Mesenchymal stem cell (in vitro differentiated cells and primary cell): ENCODE data around the gene ADGRG7.

ENCODE experiments used
- DNase-seq: peaks from one replicate; pipeline ENCODE4 v3.0.0-alpha.2; 2013
- H2AFZ ChIP-seq: one replicate; pipeline ENCODE4 v1.6.1; 2013; ENCODE audit warnings: low read depth, mild to moderate bottlenecking, control low read depth, inconsistent platforms, low read length, moderate library complexity
- H2AK5ac ChIP-seq: 2 replicates; pipeline ENCODE4 v1.6.1; 2013; ENCODE audit warnings: low read length, moderate library complexity, mild to moderate bottlenecking, inconsistent platforms; ENCODE audit not compliant: severe bottlenecking
- H2BK120ac ChIP-seq: one replicate; pipeline ENCODE4 v1.6.1; 2013; ENCODE audit warnings: low read depth, mild to moderate bottlenecking, inconsistent platforms, low read length, moderate library complexity
- H2BK12ac ChIP-seq, 2 experiments: one replicate each; pipeline ENCODE4 v1.6.1; 2013; ENCODE audit warnings: inconsistent platforms in 2 of 2, low read length in 2 of 2, mild to moderate bottlenecking in 2 of 2, moderate library complexity in 2 of 2, control low read depth in 1 of 2
- H2BK15ac ChIP-seq: one replicate; pipeline ENCODE4 v1.6.1; 2013; ENCODE audit warnings: mild to moderate bottlenecking, low read depth, inconsistent platforms; ENCODE audit not compliant: poor library complexity, severe bottlenecking
- H2BK5ac ChIP-seq: 2 replicates; pipeline ENCODE4 v1.6.1; 2013; ENCODE audit warnings: low read depth, mild to moderate bottlenecking, low read length, control low read depth, inconsistent platforms; ENCODE audit not compliant: poor library complexity, severe bottlenecking
- H3K14ac ChIP-seq, 2 experiments: one replicate each; pipeline ENCODE4 v1.6.1; 2013; ENCODE audit warnings: inconsistent platforms in 2 of 2, low read length in 2 of 2, control low read depth in 1 of 2, mild to moderate bottlenecking in 1 of 2, moderate library complexity in 1 of 2
- H3K18ac ChIP-seq, 2 experiments: one replicate each; pipeline ENCODE4 v1.6.1; 2013; ENCODE audit warnings: inconsistent platforms in 2 of 2, low read length in 2 of 2, control low read depth in 1 of 2, low read depth in 1 of 2, mild to moderate bottlenecking in 1 of 2
- H3K23ac ChIP-seq, 2 experiments: one replicate each; pipeline ENCODE4 v1.6.1; 2013; ENCODE audit warnings: inconsistent platforms in 2 of 2, low read length in 2 of 2, mild to moderate bottlenecking in 2 of 2, moderate library complexity in 2 of 2, control low read depth in 1 of 2
- H3K27ac ChIP-seq: 2 replicates; pipeline ENCODE4 v1.5.1; 2013; ENCODE audit warnings: mild to moderate bottlenecking, moderate library complexity, low read length, control low read depth, inconsistent platforms; ENCODE audit not compliant: poor library complexity, severe bottlenecking
- H3K27me3 ChIP-seq, 2 experiments: 2 replicates each; pipeline versions ENCODE4 v1.6.1 to v1.7.0; 2013; ENCODE audit warnings: low read length in 2 of 2, mild to moderate bottlenecking in 2 of 2, moderate library complexity in 2 of 2, control low read depth in 1 of 2, inconsistent platforms in 1 of 2; ENCODE audit not compliant: control insufficient read depth in 1 of 2, insufficient read depth in 1 of 2
- H3K36me3 ChIP-seq, 2 experiments: 2 replicates each; pipeline versions ENCODE4 v1.6.1 to v1.7.0; 2013; ENCODE audit warnings: low read length in 2 of 2, control low read depth in 1 of 2, inconsistent platforms in 1 of 2, low read depth in 1 of 2, mild to moderate bottlenecking in 1 of 2; ENCODE audit not compliant: insufficient read depth in 2 of 2, control insufficient read depth in 1 of 2
- H3K4ac ChIP-seq, 2 experiments: one replicate each; pipeline ENCODE4 v1.6.1; 2013; ENCODE audit warnings: inconsistent platforms in 2 of 2, low read length in 2 of 2, mild to moderate bottlenecking in 2 of 2, moderate library complexity in 2 of 2, control low read depth in 1 of 2, low read depth in 1 of 2
- H3K4me1 ChIP-seq: 2 replicates; pipeline ENCODE4 v1.6.1; 2013; ENCODE audit warnings: low read depth, low read length, control low read depth; ENCODE audit not compliant: control insufficient read depth, insufficient read depth
- H3K4me2 ChIP-seq: 2 replicates; pipeline ENCODE4 v1.6.1; 2013; ENCODE audit warnings: low read length, mild to moderate bottlenecking, inconsistent platforms; ENCODE audit not compliant: poor library complexity, severe bottlenecking
- H3K4me3 ChIP-seq, 2 experiments: 2 replicates each; pipeline versions ENCODE4 v1.5.1 to v1.7.0; 2013; ENCODE audit warnings: low read length in 2 of 2, mild to moderate bottlenecking in 2 of 2, control low read depth in 1 of 2, low read depth in 1 of 2; ENCODE audit not compliant: insufficient read depth in 1 of 2
- H3K79me1 ChIP-seq: replicated peaks from 2 replicates; pipeline ENCODE4 v1.6.1; 2013; ENCODE audit warnings: mild to moderate bottlenecking, control low read depth, low read length, inconsistent platforms; ENCODE audit not compliant: poor library complexity, severe bottlenecking
- H3K9ac ChIP-seq: 2 replicates; pipeline ENCODE4 v1.7.0; 2013; ENCODE audit warnings: mild to moderate bottlenecking, low read length, moderate library complexity
- H3K9me3 ChIP-seq: 2 replicates; pipeline ENCODE4 v1.7.0; 2013; ENCODE audit warnings: mild to moderate bottlenecking, low read length; ENCODE audit not compliant: control insufficient read depth
- H4K8ac ChIP-seq: one replicate; pipeline ENCODE4 v1.6.1; 2013; ENCODE audit warnings: inconsistent platforms, mild to moderate bottlenecking, low read length, moderate library complexity
- H4K91ac ChIP-seq: one replicate; pipeline ENCODE4 v1.6.1; 2013; ENCODE audit warnings: mild to moderate bottlenecking, low read length, inconsistent platforms
- WGBS: methylation state at CpG from one replicate; pipeline ENCODE4 v1.1.7; 2013; ENCODE audit warnings: mixed read lengths; 5-methylcytosine and 5-hydroxymethylcytosine counted together

Gene ADGRG7

GRCh38 chr3:100575704-100576103 lies 33.7 kb upstream of the ADGRG7 start:
- Histone ChIP-seq H3K9ac (no peak overlapping the region), H3K79me1 (peaks cover 2% of the 10 kb centered on the region), H2BK15ac (no peak overlapping the region), H3K23ac (no peak overlapping the region), H3K27ac (no peak overlapping the region), H2BK12ac (no peak overlapping the region), H3K9me3 (no peaks in the 10 kb centered on the region), H2BK120ac (no peak overlapping the region), H2AK5ac (no peak overlapping the region), H2AFZ (no peak overlapping the region), H3K14ac (no peak overlapping the region), H2BK5ac (no peak overlapping the region), H3K4me2 (no peak overlapping the region), H3K4me3 (no peak overlapping the region), H3K18ac (no peak overlapping the region), H4K91ac (no peak overlapping the region), H3K27me3 (no peaks in the 10 kb centered on the region), H3K4me1 (no peaks in the 10 kb centered on the region), H3K36me3 (peaks cover 0 to 4% of the 10 kb centered on the region in 2 experiments), H3K4ac (no peak overlapping the region), H4K8ac (no peak overlapping the region)
- no peak for DNase-seq
- WGBS = 100% methylated on average over 6 of the region's 6 CpGs

- no peak overlapping the region for H3K18ac ChIP-seq
- peaks cover 0 to 4% of the 10 kb centered on the region in 2 experiments for H3K36me3 ChIP-seq
- WGBS = no CpG with 5 or more reads among the region's 1 CpG
Observed at GRCh38 chr3:100577382-100578008, 31.9 kb upstream of the ADGRG7 start.

DNA sequence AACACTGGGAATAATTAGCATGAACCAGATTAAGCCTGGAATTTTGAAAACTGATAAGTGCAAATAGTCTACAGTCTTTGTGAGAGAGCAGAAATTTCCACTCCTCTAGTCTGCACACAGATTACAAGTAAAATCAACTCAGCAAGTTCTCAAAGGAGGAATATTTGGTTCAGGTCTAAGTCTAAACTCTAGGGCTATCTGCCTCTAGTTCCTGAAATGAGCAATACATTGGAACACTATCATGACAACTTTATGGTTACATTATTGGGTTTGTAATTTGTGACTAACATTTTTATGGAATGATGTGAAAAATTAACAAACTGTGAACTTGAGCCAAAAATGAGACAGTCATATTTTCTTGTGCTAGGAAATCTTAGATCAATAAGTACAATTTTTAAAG lies 30.8 kb upstream of the ADGRG7 start:
- no peak overlapping the region for H4K91ac ChIP-seq
- DNase-seq = no peak
- no peak overlapping the region for H3K18ac ChIP-seq
- H3K9me3 ChIP-seq = no peaks in the 10 kb centered on the region
- H3K4me3 ChIP-seq = no peak overlapping the region
- H2BK5ac ChIP-seq = no peak overlapping the region
- no peak overlapping the region for H2BK120ac ChIP-seq
- H2BK12ac ChIP-seq = no peak overlapping the region
- H2BK15ac ChIP-seq = no peak overlapping the region
- H2AFZ ChIP-seq = no peak overlapping the region
- no peak overlapping the region for H3K4ac ChIP-seq
- no peak overlapping the region for H4K8ac ChIP-seq
- no peak overlapping the region for H3K9ac ChIP-seq
- H3K36me3 ChIP-seq = peaks cover 0 to 4% of the 10 kb centered on the region in 2 experiments
- H3K4me2 ChIP-seq = no peak overlapping the region
- no peak overlapping the region for H3K14ac ChIP-seq
- H3K4me1 ChIP-seq = no peaks in the 10 kb centered on the region
- no peak overlapping the region for H2AK5ac ChIP-seq
- no peaks in the 10 kb centered on the region for H3K27me3 ChIP-seq
- H3K27ac ChIP-seq = no peak overlapping the region
- H3K23ac ChIP-seq = no peak overlapping the region
- H3K79me1 ChIP-seq = peaks cover 2% of the 10 kb centered on the region

More at GRCh38 chr3:100577382-100578008, 31.9 kb upstream of the ADGRG7 start:
- H3K23ac ChIP-seq = no peak overlapping the region
- no peak overlapping the region for H2BK12ac ChIP-seq
- no peak overlapping the region for H2AK5ac ChIP-seq
- H3K27me3 ChIP-seq = no peaks in the 10 kb centered on the region
- no peak overlapping the region for H4K8ac ChIP-seq
- no peak overlapping the region for H3K4me2 ChIP-seq
- no peak overlapping the region for H3K9ac ChIP-seq
- no peaks in the 10 kb centered on the region for H3K4me1 ChIP-seq
- H3K27ac ChIP-seq = no peak overlapping the region
- H4K91ac ChIP-seq = no peak overlapping the region
- H3K14ac ChIP-seq = no peak overlapping the region
- peaks cover 2% of the 10 kb centered on the region for H3K79me1 ChIP-seq
- no peak for DNase-seq
- no peak overlapping the region for H2BK120ac ChIP-seq
- H2BK5ac ChIP-seq = no peak overlapping the region
- H3K4me3 ChIP-seq = no peak overlapping the region
- no peak overlapping the region for H2BK15ac ChIP-seq
- no peaks in the 10 kb centered on the region for H3K9me3 ChIP-seq
- no peak overlapping the region for H2AFZ ChIP-seq
- H3K4ac ChIP-seq = no peak overlapping the region

DNA sequence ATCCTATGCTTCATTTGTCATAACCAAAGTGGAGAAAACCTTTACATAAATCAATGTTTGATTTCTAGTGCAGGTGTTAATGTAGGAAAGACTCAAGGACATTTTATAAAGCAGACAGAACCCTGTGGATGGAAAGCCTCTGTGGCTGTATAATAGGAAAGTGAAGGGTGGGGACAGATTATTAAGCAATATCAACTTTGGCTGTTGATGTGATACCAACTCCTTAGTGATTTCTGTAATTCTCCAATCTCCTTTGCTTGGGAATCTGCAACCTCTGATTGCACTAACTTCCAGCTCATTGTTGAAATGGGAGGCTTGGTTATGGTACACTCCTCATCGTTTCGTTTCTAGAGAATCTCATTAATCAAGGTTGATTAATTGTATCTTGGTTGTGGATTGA lies 29.3 kb upstream of the ADGRG7 start:
- H3K36me3 ChIP-seq = peaks cover 0 to 4% of the 10 kb centered on the region in 2 experiments
- no peak overlapping the region for H3K4ac ChIP-seq
- H3K18ac ChIP-seq = no peak overlapping the region
- no peak overlapping the region for H2BK12ac ChIP-seq
- H2BK15ac ChIP-seq = no peak overlapping the region
- no peaks in the 10 kb centered on the region for H3K9me3 ChIP-seq
- 100% methylated on average over 2 of the region's 2 CpGs for WGBS
- H2AFZ ChIP-seq = no peak overlapping the region
- H4K8ac ChIP-seq = no peak overlapping the region
- no peak overlapping the region for H3K27ac ChIP-seq
- no peak overlapping the region for H4K91ac ChIP-seq
- H2BK120ac ChIP-seq = no peak overlapping the region
- H3K14ac ChIP-seq = no peak overlapping the region
- no peaks in the 10 kb centered on the region for H3K27me3 ChIP-seq
- DNase-seq = no peak
- no peaks in the 10 kb centered on the region for H3K4me1 ChIP-seq
- H2AK5ac ChIP-seq = no peak overlapping the region
- no peak overlapping the region for H2BK5ac ChIP-seq
- H3K23ac ChIP-seq = no peak overlapping the region
- peaks cover 2% of the 10 kb centered on the region for H3K79me1 ChIP-seq
- no peak overlapping the region for H3K4me3 ChIP-seq
- H3K9ac ChIP-seq = no peak overlapping the region
- H3K4me2 ChIP-seq = no peak overlapping the region
